CD14-positive monocyte (primary cell): Measurements from ENCODE around the gene COX6A1. TPM values are rescaled to one million over a fixed set of nuclear protein-coding genes. Genes with fewer than 3 reads are reported as not detected.
A peak's percentile ranks its signal among the peaks of the same experiment; 100 is the strongest.

ENCODE experiments used
- DNase-seq, 3 donors: peaks; one replicate each; pipeline ENCODE4 v3.0.0-alpha.2; 2011 to 2022
- H2AFZ ChIP-seq: 2 replicates; pipeline ENCODE4 v1.6.0; 2012; ENCODE audit warnings: mild to moderate bottlenecking, low read depth, low read length, inconsistent platforms; ENCODE audit not compliant: insufficient read depth, poor library complexity, severe bottlenecking
- H3K27ac ChIP-seq, 2 donors: 1 replicate in 1 of 2; 2 replicates in 1 of 2; pipeline ENCODE4 v1.5.1; 2012 to 2013; ENCODE audit warnings: low read length in 2 of 2, control low read depth in 1 of 2, inconsistent platforms in 1 of 2, low read depth in 1 of 2, mild to moderate bottlenecking in 1 of 2
- H3K27me3 ChIP-seq, 2 donors: one replicate each; pipeline versions ENCODE4 v1.6.0 to v1.6.1; 2011 to 2013; ENCODE audit warnings: low read length in 2 of 2; ENCODE audit not compliant: control insufficient read depth in 2 of 2, insufficient read depth in 2 of 2
- H3K36me3 ChIP-seq, 2 donors: replicated peaks in 1 of 2; 1 replicate in 1 of 2; 2 replicates in 1 of 2; pipeline versions ENCODE4 v1.5.1 to v1.6.1; 2012 to 2013; ENCODE audit warnings: low read length in 2 of 2, control low read depth in 1 of 2, inconsistent platforms in 1 of 2, mild to moderate bottlenecking in 1 of 2; ENCODE audit not compliant: insufficient read depth in 2 of 2, control insufficient read depth in 1 of 2
- H3K4me1 ChIP-seq, 2 donors: 1 replicate in 1 of 2; 2 replicates in 1 of 2; pipeline versions ENCODE4 v1.5.1 to v1.6.1; 2012 to 2013; ENCODE audit warnings: low read length in 2 of 2, control low read depth in 1 of 2, inconsistent platforms in 1 of 2, mild to moderate bottlenecking in 1 of 2, moderate library complexity in 1 of 2; ENCODE audit not compliant: insufficient read depth in 2 of 2, control insufficient read depth in 1 of 2
- H3K4me2 ChIP-seq: replicated peaks from 2 replicates; pipeline ENCODE3; 2012; ENCODE audit warnings: low read length, moderate library complexity, mild to moderate bottlenecking; ENCODE audit not compliant: poor library complexity, severe bottlenecking; ENCODE audit errors: extremely low read depth
- H3K4me3 ChIP-seq, 3 experiments: fragments of 200-600 bp in 1 of 3; sonication (generic) in 1 of 3; replicated peaks in 1 of 3; 1 replicate in 2 of 3; 2 replicates in 1 of 3; pipeline ENCODE4 v1.5.1; 2011 to 2013; ENCODE audit warnings: low read length in 3 of 3, mild to moderate bottlenecking in 3 of 3, control low read depth in 2 of 3, low read depth in 2 of 3, inconsistent platforms in 1 of 3, moderate library complexity in 1 of 3
- H3K79me2 ChIP-seq: 2 replicates; pipeline ENCODE4 v1.6.0; 2012; ENCODE audit warnings: mild to moderate bottlenecking, control low read depth, inconsistent platforms, low read length, moderate library complexity; ENCODE audit not compliant: insufficient read depth
- H3K9ac ChIP-seq: 2 replicates; pipeline ENCODE4 v1.6.0; 2017; ENCODE audit warnings: low read length, mild to moderate bottlenecking; ENCODE audit not compliant: insufficient read depth, poor library complexity, severe bottlenecking
- H3K9me3 ChIP-seq, 2 donors: replicated peaks in 1 of 2; 1 replicate in 1 of 2; 2 replicates in 1 of 2; pipeline versions ENCODE4 v1.5.1 to v1.6.1; 2012 to 2013; ENCODE audit warnings: low read length in 2 of 2, control low read depth in 1 of 2; ENCODE audit not compliant: control insufficient read depth in 1 of 2, insufficient read depth in 1 of 2
- H4K20me1 ChIP-seq: 2 replicates; pipeline ENCODE4 v1.6.0; 2012; ENCODE audit warnings: mild to moderate bottlenecking, low read length, control low read depth, moderate library complexity; ENCODE audit not compliant: insufficient read depth
- H3K27ac Mint-ChIP-seq, 7 donors: one replicate each; pipeline ENCODE4 v1.8.0; 2020; ENCODE audit warnings: mild to moderate bottlenecking in 7 of 7, mixed read lengths in 7 of 7, moderate library complexity in 6 of 7, inconsistent platforms in 2 of 7
- H3K27me3 Mint-ChIP-seq, 3 donors: one replicate each; pipeline ENCODE4 v1.8.0; 2021 to 2022; ENCODE audit warnings: low read depth in 3 of 3, mild to moderate bottlenecking in 3 of 3, mixed read lengths in 3 of 3, moderate library complexity in 3 of 3, inconsistent platforms in 1 of 3
- H3K36me3 Mint-ChIP-seq, 2 donors: one replicate each; pipeline ENCODE4 v1.8.0; 2020; ENCODE audit warnings: mixed read lengths in 2 of 2, inconsistent platforms in 1 of 2, mild to moderate bottlenecking in 1 of 2
- H3K4me1 Mint-ChIP-seq: one replicate; pipeline ENCODE4 v1.8.0; 2020; ENCODE audit warnings: mild to moderate bottlenecking, mixed read lengths
- H3K4me3 Mint-ChIP-seq, 2 donors: one replicate each; pipeline ENCODE4 v1.8.0; 2020; ENCODE audit warnings: mild to moderate bottlenecking in 2 of 2, mixed read lengths in 2 of 2, moderate library complexity in 1 of 2
- H3K9me3 Mint-ChIP-seq, 7 donors: one replicate each; pipeline ENCODE4 v1.8.0; 2020 to 2022; ENCODE audit warnings: mixed read lengths in 7 of 7, mild to moderate bottlenecking in 6 of 7, moderate library complexity in 6 of 7, inconsistent platforms in 2 of 7
- CTCF ChIP-seq: fragments of 200-600 bp; IDR thresholded peaks from one replicate; pipeline ENCODE4 v1.8.0; 2022; ENCODE audit warnings: antibody characterized with exemption, mild to moderate bottlenecking
- WGBS: methylation state at CpG from one replicate; pipeline ENCODE4 v1.1.5; 2013; ENCODE audit warnings: missing lambda C conversion rate; ENCODE audit not compliant: insufficient coverage; 5-methylcytosine and 5-hydroxymethylcytosine counted together
- intact Hi-C, 2 donors: fragments of 100-400 bp; cut with micrococcal nuclease; formaldehyde crosslinking; loops; one replicate each; pipeline versions ENCODE4 v1.15.0 to v1.15.1; 2023
- polyA plus RNA-seq, 3 donors: library from polyadenylated mRNA; depleted of rRNA in 1 of 3; unstranded in 2 of 3; stranded (reverse) in 1 of 3; fragments of 300-500 nt in 2 of 3; fragments of >200 nt in 1 of 3; fragmentation: Illumina TruSeq in 2 of 3; gene quantifications; 1 replicate in 2 of 3; 2 replicates in 1 of 3; pipeline ENCODE4 v1.2.3, GENCODE V29; 2012 to 2021

The COX6A1 gene
- polyA plus RNA-seq, 3 donors: 345 to 924 (median 901) TPM

GRCh38 chr12:120429368-120429767 lies 8.5 kb upstream of the COX6A1 start:
- Mint-ChIP-seq H3K27ac (no peak overlapping the region), H3K9me3 (peaks cover 0 to 6% (median 3%) of the 10 kb centered on the region in 7 donors), H3K36me3 (no peaks in the 10 kb centered on the region), H3K4me1 (peaks cover 2% of the 10 kb centered on the region), H3K27me3 (peaks cover 11 to 33% (median 18%) of the 10 kb centered on the region in 3 donors), H3K4me3 (peak overlapping the region in 1 of 2 donors; percentile 36)
- H4K20me1 ChIP-seq: no peaks in the 10 kb centered on the region
- no peak overlapping the region for H3K27ac ChIP-seq
- H3K27me3 ChIP-seq: peaks cover 0 to 4% of the 10 kb centered on the region in 2 donors
- H2AFZ ChIP-seq: no peak overlapping the region
- H3K4me2 ChIP-seq: no peak overlapping the region
- peaks cover 0 to 3% of the 10 kb centered on the region in 2 donors for H3K9me3 ChIP-seq
- DNase-seq: no peak
- no peaks in the 10 kb centered on the region for H3K4me1 ChIP-seq
- H3K9ac ChIP-seq: no peak overlapping the region
- H3K79me2 ChIP-seq: no peaks in the 10 kb centered on the region
- WGBS: 94% methylated on average over 7 of the region's 7 CpGs
- intact Hi-C loops: no loop called here
- no peak for TF ChIP-seq CTCF
- H3K36me3 ChIP-seq: no peaks in the 10 kb centered on the region
- no peak overlapping the region for H3K4me3 ChIP-seq

GRCh38 chr12:120432772-120433525 lies 5.0 kb upstream of the COX6A1 start:
- no peaks in the 10 kb centered on the region for H4K20me1 ChIP-seq
- intact Hi-C loops: loop anchor here in 1 of 2 donors (10.0 kb wide), 1 partner anchor 118 kb away; no protein-coding TSS in a partner anchor
- Mint-ChIP-seq H3K27me3 (peaks cover 5 to 32% (median 17%) of the 10 kb centered on the region in 3 donors), H3K36me3 (no peaks in the 10 kb centered on the region), H3K4me3 (no peak overlapping the region), H3K27ac (no peak overlapping the region), H3K9me3 (peaks cover 0 to 6% (median 3%) of the 10 kb centered on the region in 7 donors), H3K4me1 (peaks cover 5% of the 10 kb centered on the region)
- H2AFZ ChIP-seq: no peak overlapping the region
- no peak overlapping the region for H3K27ac ChIP-seq
- WGBS: 52% methylated on average over 7 of the region's 10 CpGs
- H3K27me3 ChIP-seq: peaks cover 0 to 4% of the 10 kb centered on the region in 2 donors
- peaks cover 6 to 7% of the 10 kb centered on the region in 2 donors for H3K4me1 ChIP-seq
- H3K79me2 ChIP-seq: peaks cover 7% of the 10 kb centered on the region
- H3K9ac ChIP-seq: no peak overlapping the region
- no peak for TF ChIP-seq CTCF
- DNase-seq: no peak
- H3K4me3 ChIP-seq: no peak overlapping the region
- H3K4me2 ChIP-seq: no peak overlapping the region
- H3K36me3 ChIP-seq: no peaks in the 10 kb centered on the region
- peaks cover 0 to 3% of the 10 kb centered on the region in 2 donors for H3K9me3 ChIP-seq
